Measurements from ENCODE around the gene SMAD6.

The SMAD6 gene

DNA sequence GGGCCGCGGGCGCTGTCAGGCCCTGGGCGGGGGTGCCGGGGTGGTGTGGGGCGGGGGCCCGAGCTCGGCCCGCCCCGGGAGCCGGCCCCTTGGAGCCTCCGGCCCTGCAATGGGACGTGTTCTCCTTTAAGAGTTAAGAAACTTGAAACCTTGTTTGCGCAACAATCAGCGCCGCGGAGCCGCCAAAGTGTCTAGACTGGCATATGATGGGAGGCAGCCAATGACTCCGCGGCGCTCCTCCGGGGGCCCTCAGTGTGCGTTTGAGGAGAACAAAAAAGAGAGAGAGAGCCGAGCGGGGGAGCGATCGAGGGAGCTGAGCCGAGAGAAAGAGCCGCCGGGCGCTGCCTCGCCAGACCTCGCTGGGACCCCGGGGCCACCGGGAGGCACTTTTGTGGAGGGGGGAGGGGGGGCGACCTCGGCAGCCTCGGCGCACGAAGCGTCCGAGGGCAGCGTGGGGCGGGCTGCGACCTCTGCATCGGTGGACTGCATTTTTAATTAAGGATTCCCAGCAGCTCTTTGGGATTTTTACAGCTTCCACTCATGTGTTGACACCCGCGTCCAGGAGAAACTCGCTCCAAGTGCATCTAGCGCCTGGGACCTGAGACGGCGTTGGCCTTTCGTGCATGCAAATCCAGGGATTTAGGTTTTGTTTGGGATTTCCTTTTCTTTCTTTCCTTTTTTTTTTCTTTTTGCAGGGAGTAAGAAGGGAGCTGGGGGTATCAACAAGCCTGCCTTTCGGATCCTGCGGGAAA, at the start of gene SMAD6:
Gene SMAD6, plus strand, starts transcription at position 202 of the 752 bp plus-strand sequence. CDS start 1,023 bp downstream, outside the sequence.
- peak within 1 kb of the TSS; percentile 79 for H3K4me3 ChIP-seq (ENCODE audit: control insufficient read depth, low read depth, low read length)
- TF ChIP-seq, protein P1, sequence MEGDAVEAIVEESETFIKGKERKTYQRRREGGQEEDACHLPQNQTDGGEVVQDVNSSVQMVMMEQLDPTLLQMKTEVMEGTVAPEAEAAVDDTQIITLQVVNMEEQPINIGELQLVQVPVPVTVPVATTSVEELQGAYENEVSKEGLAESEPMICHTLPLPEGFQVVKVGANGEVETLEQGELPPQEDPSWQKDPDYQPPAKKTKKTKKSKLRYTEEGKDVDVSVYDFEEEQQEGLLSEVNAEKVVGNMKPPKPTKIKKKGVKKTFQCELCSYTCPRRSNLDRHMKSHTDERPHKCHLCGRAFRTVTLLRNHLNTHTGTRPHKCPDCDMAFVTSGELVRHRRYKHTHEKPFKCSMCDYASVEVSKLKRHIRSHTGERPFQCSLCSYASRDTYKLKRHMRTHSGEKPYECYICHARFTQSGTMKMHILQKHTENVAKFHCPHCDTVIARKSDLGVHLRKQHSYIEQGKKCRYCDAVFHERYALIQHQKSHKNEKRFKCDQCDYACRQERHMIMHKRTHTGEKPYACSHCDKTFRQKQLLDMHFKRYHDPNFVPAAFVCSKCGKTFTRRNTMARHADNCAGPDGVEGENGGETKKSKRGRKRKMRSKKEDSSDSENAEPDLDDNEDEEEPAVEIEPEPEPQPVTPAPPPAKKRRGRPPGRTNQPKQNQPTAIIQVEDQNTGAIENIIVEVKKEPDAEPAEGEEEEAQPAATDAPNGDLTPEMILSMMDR (IDR thresholded peaks at IDR 0.05; ENCODE audit: control insufficient read depth, insufficient read depth, low read depth, low read length, missing control alignments) = no peak
- DNase-seq (ENCODE audit: low read depth) = peak; percentile 97

DNA sequence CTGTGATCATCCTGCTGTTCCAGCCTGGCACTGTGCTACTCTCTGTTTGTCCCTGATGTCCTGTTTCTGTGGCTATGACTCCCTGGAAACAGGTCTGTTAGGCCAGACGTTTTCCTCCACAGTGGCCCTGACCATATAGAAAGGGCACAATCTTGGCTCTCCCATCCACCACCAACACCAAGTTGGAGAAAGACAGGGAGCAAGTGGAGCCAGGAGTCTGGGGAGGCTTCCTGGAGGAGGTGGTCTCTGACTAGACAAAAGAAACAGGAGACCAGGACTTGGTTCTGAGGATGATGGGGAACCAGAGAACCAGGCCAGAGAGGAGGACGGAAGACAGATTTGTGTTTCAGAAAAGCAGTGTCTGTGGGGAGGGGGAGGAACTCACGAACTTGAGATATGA, 49.2 kb upstream of the SMAD6 start:
- TF ChIP-seq, protein P1 (IDR thresholded peaks at IDR 0.05; ENCODE audit: control insufficient read depth, insufficient read depth, low read depth, low read length, missing control alignments) = no peak
- no peak for DNase-seq (ENCODE audit: low read depth)
- no peak overlapping the region for H3K4me3 ChIP-seq (ENCODE audit: control insufficient read depth, low read depth, low read length)

DNA sequence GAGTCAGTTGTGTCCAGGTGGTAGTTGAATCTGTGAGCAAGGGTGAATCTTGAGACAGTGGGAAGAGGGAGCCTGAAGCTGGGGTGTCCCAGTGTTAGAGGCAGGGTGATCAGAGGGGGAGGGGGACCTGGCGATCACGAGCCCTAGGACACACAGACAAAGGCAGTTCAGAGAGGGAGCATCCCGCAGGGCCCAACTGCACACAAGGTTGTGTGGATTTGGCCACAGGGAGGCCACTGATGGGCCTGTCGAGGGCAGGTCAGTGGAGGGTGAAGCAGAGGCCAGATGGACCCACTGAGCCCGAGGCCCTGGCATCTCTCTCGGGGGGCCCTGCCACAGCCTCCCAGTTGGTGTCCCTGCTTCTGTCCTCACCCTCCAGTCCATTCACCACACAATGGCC, 48.6 kb upstream of the SMAD6 start:
- H3K4me3 ChIP-seq (ENCODE audit: control insufficient read depth, low read depth, low read length) = no peak overlapping the region
- TF ChIP-seq, protein P1 (IDR thresholded peaks at IDR 0.05; ENCODE audit: control insufficient read depth, insufficient read depth, low read depth, low read length, missing control alignments) = no peak
- no peak for DNase-seq (ENCODE audit: low read depth)

DNA sequence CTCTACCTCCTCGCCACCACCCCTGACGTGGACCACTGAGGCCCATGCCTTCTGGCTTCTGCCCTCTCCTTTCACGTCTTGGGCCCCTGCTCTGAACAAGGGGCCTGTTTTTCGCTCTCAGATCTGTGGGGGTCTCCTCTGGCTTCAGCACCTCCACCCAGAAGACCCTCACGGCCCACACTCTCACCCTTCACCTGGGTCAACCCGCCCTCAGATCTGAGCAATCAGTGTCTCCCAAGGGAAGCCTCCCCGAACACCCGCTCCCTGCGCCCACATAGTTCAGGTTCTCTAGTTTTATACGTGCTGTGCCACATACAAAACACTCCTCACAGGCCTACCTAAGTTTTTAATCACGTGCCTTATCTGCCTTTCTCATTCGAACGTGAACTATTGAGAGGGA, 48.2 kb upstream of the SMAD6 start:
- no peak overlapping the region for H3K4me3 ChIP-seq (ENCODE audit: control insufficient read depth, low read depth, low read length)
- TF ChIP-seq, protein P1 (IDR thresholded peaks at IDR 0.05; ENCODE audit: control insufficient read depth, insufficient read depth, low read depth, low read length, missing control alignments) = no peak
- no peak for DNase-seq (ENCODE audit: low read depth)

DNA sequence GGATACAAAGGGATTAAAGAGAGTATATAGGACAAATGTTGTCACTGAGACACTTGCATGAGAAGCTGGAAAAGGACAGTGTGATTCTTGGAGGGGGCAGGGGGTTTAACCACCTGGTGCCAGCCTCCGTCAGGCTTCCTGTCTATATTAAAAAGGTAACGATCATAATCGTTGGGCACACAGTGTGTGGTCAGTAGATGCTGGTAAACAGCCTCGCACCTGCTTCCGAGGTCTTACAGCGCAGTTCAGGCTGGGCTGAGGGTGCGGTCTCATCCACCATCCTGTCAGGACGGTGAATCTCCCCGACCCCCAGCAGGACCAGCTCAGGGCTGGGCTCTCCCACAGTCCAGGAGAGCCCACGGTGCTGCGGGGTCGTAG, 47.7 kb upstream of the SMAD6 start:
- DNase-seq (ENCODE audit: low read depth) = no peak
- H3K4me3 ChIP-seq (ENCODE audit: control insufficient read depth, low read depth, low read length) = no peak overlapping the region
- TF ChIP-seq, protein P1 (IDR thresholded peaks at IDR 0.05; ENCODE audit: control insufficient read depth, insufficient read depth, low read depth, low read length, missing control alignments) = no peak

DNA sequence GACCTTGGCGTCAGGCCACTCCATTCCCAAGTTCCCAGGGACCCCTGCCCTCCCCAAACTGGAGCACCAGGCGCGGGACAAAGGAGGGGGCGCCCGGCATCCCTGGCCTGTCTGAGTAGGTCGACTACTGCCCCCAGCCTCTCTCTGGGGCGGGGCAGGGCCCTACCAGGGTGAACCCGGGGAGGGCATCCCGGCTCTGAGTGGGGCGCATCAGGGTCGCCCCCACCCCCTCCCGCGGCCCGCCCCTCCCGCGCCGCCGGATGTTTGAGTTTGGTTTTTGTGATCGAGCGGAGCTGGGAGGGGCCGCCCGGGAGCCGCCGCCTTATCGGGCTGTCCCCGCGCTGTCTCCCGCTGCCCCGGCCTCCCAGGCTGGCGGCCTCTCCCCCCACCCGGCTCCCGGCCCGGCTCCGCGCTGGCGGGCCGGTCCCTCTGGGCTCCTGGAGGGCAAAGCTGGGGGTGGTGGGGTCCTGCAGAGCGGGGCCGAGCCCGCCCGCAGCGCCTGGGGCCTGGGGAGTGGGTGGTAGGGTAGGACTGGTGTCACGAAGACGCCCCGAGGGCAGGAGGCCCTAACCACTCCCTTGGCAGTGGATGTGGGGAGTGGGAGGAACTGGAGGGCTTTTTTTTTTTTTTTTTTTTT, 47.2 kb upstream of the SMAD6 start:
- no peak for DNase-seq (ENCODE audit: low read depth)
- TF ChIP-seq, protein P1 (IDR thresholded peaks at IDR 0.05; ENCODE audit: control insufficient read depth, insufficient read depth, low read depth, low read length, missing control alignments) = no peak
- H3K4me3 ChIP-seq (ENCODE audit: control insufficient read depth, low read depth, low read length) = no peak overlapping the region

Data from AG09309 (cell line).